C4-2B (cell line): ENCODE results near the gene B3GALT6.

Source experiments
- ZFX ChIP-seq: fragments of 450-650 bp; IDR thresholded peaks from 2 replicates; pipeline ENCODE4 v1.6.1; 2017
- TF ChIP-seq, protein P1 (sequence below): fragments of 450-650 bp; conservative IDR thresholded peaks from 2 replicates; pipeline ENCODE4 v1.5.1; 2017; ENCODE audit warnings: mild to moderate bottlenecking

- TF ChIP-seq, protein P1, sequence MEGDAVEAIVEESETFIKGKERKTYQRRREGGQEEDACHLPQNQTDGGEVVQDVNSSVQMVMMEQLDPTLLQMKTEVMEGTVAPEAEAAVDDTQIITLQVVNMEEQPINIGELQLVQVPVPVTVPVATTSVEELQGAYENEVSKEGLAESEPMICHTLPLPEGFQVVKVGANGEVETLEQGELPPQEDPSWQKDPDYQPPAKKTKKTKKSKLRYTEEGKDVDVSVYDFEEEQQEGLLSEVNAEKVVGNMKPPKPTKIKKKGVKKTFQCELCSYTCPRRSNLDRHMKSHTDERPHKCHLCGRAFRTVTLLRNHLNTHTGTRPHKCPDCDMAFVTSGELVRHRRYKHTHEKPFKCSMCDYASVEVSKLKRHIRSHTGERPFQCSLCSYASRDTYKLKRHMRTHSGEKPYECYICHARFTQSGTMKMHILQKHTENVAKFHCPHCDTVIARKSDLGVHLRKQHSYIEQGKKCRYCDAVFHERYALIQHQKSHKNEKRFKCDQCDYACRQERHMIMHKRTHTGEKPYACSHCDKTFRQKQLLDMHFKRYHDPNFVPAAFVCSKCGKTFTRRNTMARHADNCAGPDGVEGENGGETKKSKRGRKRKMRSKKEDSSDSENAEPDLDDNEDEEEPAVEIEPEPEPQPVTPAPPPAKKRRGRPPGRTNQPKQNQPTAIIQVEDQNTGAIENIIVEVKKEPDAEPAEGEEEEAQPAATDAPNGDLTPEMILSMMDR = no peak
- TF ChIP-seq ZFX = no peak
Observed at GRCh38 chr1:1264868-1265272, 32.8 kb downstream of the B3GALT6 start.
